ENCODE measurements around the gene SSTR4. TPM values are rescaled to one million over a fixed set of nuclear protein-coding genes. Genes with fewer than 3 reads are reported as not detected.
"Not testable (repeated sequence)": the region's sequence is repeated elsewhere in the genome, so short reads cannot be mapped to it uniquely, and the experiment has no call there.

SSTR4 gene
- not detected for polyA plus RNA-seq (2013, experiment 1 of 2; ENCODE audit: insufficient read length)
- polyA plus RNA-seq (2013, experiment 2 of 2; ENCODE audit: insufficient read length) = not detected

GRCh38 chr20:23034721-23035671 lies at the start of gene SSTR4:
SSTR4 (plus strand) TSS chr20:23035312; CDS start chr20:23035484, 172 bp downstream.
- no peak for DNase-seq

DNA sequence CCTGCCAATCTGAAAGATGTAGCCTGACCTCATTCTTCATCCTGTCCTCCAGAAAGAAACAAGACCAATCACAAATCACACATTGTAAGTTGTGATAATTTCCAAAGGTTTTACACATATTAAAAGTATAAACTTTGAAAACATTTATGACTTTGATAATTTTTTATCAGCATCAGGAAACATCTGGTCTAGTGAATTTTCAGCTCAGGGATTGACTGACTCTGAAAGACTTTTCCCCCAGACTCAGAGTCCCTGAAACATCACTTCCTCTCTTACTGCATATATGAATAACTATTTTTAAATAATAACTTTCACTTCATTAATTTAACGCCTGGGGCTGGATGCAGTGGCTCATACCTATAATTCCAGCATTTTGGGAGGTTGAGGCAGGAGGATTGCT lies 48.5 kb upstream of the SSTR4 start:
- no peak for DNase-seq

GRCh38 chr20:22991424-22991823 lies 43.7 kb upstream of the SSTR4 start:
- DNase-seq = not testable (repeated sequence)

DNA sequence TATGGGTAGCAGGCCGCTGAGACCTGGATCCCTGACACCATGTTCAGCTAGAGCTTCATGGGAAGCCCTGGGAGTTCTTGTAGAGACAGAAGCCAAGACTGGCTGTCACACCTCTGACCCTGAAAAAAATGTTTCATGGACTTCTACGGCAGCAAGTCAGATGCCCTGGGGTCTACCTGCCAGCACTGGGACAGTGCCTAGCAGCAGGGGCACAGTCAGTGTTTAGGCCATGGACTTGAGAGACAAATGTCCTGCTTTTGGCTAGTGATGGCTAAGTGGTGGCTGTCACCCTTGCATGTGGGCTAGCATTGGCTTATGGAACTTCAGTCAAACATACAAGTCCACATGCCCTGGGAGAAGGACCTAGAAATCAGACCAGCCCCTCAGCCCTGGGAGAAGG lies 41.3 kb upstream of the SSTR4 start:
- DNase-seq = no peak

DNA sequence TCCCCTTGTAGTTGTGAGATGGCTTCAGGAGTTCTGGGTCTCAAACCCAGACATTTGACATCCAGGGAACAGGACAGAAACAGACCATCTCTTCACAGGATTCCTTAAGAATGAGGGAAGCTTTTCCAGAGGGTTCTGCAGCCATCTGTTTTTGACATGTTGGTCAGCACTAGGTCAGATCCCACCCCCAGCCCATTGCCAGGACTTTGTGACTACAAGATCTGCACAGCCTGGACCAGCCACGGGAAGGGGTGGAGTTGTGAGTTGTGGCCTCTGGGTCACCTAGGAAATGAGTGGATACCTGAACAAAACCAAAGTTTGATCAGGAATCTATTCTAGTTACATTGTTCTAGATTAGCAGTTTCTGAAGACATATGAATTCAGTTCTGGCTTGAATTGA lies 39.2 kb upstream of the SSTR4 start:
- no peak for DNase-seq

- no peak for DNase-seq
Observed at GRCh38 chr20:22998476-22998875, 36.6 kb upstream of the SSTR4 start.

- peak; percentile 67 for DNase-seq
Observed at GRCh38 chr20:22999756-23000155, 35.4 kb upstream of the SSTR4 start.

DNA sequence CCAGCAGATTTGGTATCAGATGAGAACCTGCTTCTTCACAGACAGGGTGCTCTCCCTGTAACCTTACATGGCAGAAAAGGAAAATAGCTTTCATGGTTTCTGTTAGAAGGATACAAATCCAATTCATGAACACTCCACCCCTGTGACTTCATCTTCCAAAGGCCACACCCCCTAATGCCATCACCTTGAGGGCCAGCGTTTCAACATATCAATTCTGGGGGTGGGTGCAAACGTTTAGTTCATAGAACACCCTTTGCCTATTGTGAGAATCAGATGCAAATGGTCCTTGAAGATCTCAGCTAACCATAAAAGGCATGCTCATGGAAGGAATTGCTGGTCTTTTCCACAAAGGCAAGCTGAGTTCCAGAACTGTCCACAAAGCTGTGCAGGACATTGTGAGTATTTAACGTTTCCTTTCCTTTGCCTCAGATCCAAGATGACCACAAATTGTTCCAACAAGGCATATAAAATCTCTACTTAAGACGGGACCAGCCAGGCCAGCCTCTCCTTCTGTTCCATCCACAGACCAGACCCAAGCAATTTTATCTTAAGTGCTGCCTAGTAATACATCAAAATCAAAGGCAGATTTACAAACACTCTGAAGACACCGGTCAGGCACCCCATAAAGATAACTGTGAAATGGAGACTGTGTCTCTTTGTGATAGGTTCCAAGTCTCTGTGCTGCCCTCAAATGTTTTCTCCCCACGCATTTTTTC lies 34.7 kb upstream of the SSTR4 start:
- no peak for DNase-seq

- DNase-seq = no peak
Observed at GRCh38 chr20:23002276-23002675, 32.8 kb upstream of the SSTR4 start.

DNA sequence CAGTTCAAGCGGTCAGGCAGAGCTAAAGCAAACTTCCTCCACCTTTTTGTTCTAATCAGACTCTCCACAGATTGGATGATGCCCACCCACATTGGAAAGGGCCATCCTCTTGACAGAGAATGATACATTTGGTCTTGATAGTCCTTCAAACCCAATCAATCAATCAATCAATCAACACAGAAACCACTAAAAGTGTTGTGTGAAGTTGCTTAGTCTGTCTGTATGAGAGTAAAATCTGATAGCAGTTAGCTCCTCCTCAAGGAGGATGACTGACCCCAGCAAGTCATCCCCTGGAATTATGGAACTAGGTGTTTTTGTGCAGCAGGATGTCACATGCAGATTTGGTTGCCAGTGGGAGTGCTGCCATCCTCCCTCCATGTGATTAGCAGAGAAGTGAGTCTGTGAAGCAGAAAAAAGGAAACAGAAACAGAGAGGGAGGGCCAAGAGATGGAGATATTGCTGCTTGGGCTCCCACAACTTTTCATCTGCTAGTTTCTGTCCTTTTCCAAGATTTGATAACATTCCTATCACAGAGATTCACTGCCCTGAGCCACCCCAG lies 32.0 kb upstream of the SSTR4 start:
- no peak for DNase-seq

DNA sequence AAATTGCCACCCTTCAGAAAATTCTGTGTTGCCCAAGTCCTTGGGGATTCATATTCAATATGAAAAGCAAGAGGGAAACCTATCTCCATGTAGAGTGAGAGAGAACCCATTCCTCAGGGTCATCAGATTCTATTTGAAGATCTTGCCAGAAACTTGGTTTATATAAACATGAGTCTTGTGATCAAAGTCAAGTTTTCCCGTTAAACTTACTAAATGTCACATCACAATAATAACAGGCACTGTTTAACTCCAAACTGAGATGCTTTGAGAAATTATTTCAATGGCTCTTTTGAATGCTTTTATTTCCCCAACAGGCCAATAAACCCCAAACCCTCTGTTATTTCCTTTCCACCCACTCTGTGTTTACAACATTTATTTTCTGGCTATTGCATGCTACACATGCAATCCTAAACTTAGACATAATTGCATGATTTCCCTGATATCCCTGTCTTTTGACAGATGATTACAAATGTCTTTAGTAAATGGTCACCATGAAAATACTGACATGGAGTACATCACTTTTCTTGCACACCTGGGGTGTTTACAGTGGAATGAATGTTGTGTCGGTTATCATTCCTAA lies 31.1 kb upstream of the SSTR4 start:
- DNase-seq = no peak

DNA sequence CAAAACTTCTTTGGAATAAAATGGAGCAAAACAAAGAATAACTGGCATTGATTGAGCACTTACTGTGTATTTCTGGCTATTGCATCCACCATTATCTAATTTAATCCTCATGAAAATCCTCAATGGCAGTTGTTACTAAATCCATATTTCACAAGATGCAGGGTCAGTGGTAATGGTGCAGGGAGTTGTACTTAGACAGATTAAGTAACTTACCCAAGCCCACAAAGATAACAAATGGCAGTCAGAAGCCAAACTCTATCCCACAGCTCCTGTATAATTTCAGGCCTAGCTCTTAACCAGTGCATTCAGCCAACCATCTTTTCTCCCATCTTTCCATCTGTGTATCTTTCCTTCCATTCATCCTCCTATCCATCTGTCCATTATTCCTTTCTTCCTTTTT lies 29.3 kb upstream of the SSTR4 start:
- DNase-seq = no peak

- DNase-seq = no peak
Observed at GRCh38 chr20:23007462-23007861, 27.6 kb upstream of the SSTR4 start.

DNA sequence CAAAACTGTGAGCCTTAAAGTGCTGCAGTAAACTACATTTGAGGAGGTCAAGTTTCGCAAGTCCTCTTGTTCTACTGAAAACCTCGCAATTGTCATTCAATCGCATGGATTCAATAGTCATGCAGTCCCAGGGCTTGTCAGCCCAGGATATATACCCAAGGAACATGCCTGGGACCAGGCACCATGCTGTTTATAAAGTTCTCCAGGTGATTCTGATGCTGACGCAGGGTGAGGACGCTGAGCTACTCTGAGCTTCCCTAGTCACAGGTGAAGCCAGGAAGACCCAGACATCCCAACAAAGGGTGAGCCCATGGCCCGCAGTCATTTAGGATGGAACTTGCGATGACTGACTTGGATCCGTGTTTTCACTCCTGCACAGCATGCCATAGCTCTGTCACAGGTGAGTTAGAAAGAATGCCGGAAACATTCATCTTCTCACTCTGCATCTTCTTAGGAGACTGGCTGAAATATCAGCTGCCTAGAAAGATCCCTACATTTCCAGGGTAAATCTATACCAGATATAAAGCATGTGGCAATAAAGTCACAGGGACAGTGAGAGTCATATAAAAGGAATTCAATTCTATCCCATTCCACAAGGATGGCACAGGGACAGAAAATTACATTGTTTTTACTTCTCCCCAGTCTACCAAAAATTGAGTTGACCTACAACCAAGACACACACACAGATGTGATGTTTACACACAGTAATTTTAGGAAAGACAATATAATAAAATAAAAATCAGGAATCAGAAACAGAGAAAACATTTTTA lies 27.0 kb upstream of the SSTR4 start:
- peak; percentile 64 for DNase-seq

- peak; percentile 69 for DNase-seq
Observed at GRCh38 chr20:23008667-23009066, 26.4 kb upstream of the SSTR4 start.

GRCh38 chr20:23009636-23010035 lies 25.5 kb upstream of the SSTR4 start:
- DNase-seq = peak; percentile 55

- DNase-seq = no peak
Observed at GRCh38 chr20:23010096-23010495, 25.0 kb upstream of the SSTR4 start.

GRCh38 chr20:23011008-23011721 lies 23.9 kb upstream of the SSTR4 start:
- DNase-seq = no peak

- DNase-seq = peak; percentile 46
Observed at GRCh38 chr20:23013429-23013828, 21.7 kb upstream of the SSTR4 start.

GRCh38 chr20:23017516-23017915 lies 17.6 kb upstream of the SSTR4 start:
- DNase-seq = no peak

GRCh38 chr20:23018432-23018831 lies 16.7 kb upstream of the SSTR4 start:
- DNase-seq = no peak
